H1 (cell line): ENCODE data around the gene SRSF3. TPM values are rescaled to one million over a fixed set of nuclear protein-coding genes. Genes with fewer than 3 reads are reported as not detected.

Experiments
- CHD7 ChIP-seq: fragments of 300-600 bp; sonication (generic); IDR thresholded peaks from 2 replicates; pipeline ENCODE4 v1.7.1; 2012; ENCODE audit warnings: low read length, moderate library complexity, mild to moderate bottlenecking, inconsistent platforms; ENCODE audit not compliant: insufficient replicate concordance
- NRF1 ChIP-seq: IDR thresholded peaks from 2 replicates; pipeline ENCODE4 v1.6.1; 2011; ENCODE audit warnings: mild to moderate bottlenecking, low read depth, low read length, improper control_type of control experiment
- POLR2A ChIP-seq, 2 experiments: IDR thresholded peaks; 1 replicate in 1 of 2; 2 replicates in 1 of 2; pipeline ENCODE4 v1.6.1; 2011; ENCODE audit warnings: low read depth in 2 of 2, low read length in 2 of 2, mild to moderate bottlenecking in 2 of 2; ENCODE audit errors: control extremely low read depth in 1 of 2
- polyA plus RNA-seq, 7 experiments: library from polyadenylated mRNA; depleted of rRNA in 3 of 7; stranded (reverse) in 5 of 7; unstranded in 2 of 7; fragments of >200 nt in 5 of 7; fragments of 200-250 nt in 2 of 7; gene quantifications; 1 replicate in 5 of 7; 2 replicates in 1 of 7; 4 replicates in 1 of 7; pipeline versions ENCODE4 v1.2.1 to v1.2.3, GENCODE V29; 2011 to 2013; ENCODE audit warnings: missing spikeins in 2 of 7, mixed read lengths in 2 of 7
- total RNA-seq: library from RNA; stranded (reverse); fragmentation: NEBNext Ultra II Directional; extraction: Animal tissue kit (Norgen Biotek cat#: 25700); gene quantifications from 2 replicates; pipeline ENCODE4 v1.2.1, GENCODE V29; 2021

SRSF3 gene
- total and polyA plus RNA-seq, 2 of the 8 experiments (the other 6 are each of a cell fraction or from before 2014, with no cell fraction given) = 471 to 689 TPM

- TF ChIP-seq CHD7 = peak; percentile 21
- TF ChIP-seq NRF1 = no peak
- peak; percentile 80 to 82 for TF ChIP-seq POLR2A (IDR thresholded peaks at IDR 0.05; ENCODE audit: control extremely low read depth in 1 of 2, low read depth in 2 of 2, low read length in 2 of 2)
These were observed 10.2 kb downstream of the SRSF3 start (continued) for GRCh38 chr6:36604090-36605060.
